A549 treated with CORT108297 at 1 μM for 4 hours (cell line): Measurements from ENCODE around the gene SLC35G1. TPM values are rescaled to one million over a fixed set of nuclear protein-coding genes. Genes with fewer than 3 reads are reported as not detected.

Experiments
- total RNA-seq: library from RNA; stranded (reverse); fragments of 200-300 nt; extraction: Qiagen RNA extraction; gene quantifications from 5 replicates; pipeline ENCODE4 v1.2.3, GENCODE V29; 2022

SLC35G1 gene
- 8.8 to 10.3 TPM (median 9.1 TPM) in 5 replicates for total RNA-seq

GRCh38 chr10:93893646-93894515 lies at the start of gene SLC35G1:
Gene SLC35G1, plus strand, starts transcription at chr10:93893978. Its CDS starts 56 bp downstream, at chr10:93894034.

Other genes starting within 250 kb of the SLC35G1 start
- 5.3 to 6.6 TPM (median 5.8 TPM) in 5 replicates for gene FRA10AC1, start 191.4 kb upstream of the SLC35G1 start, total RNA-seq
- gene LGI1, start 136.0 kb upstream of the SLC35G1 start, total RNA-seq = not detected in 5 replicates
- 4.3 to 5.8 TPM (median 5.2 TPM) in 5 replicates for gene PLCE1, start 100.0 kb downstream of the SLC35G1 start, total RNA-seq